Astrocyte (in vitro differentiated cells and primary cell): ENCODE data around the gene HMX2. TPM values are rescaled to one million over a fixed set of nuclear protein-coding genes. Genes with fewer than 3 reads are reported as not detected.

Experiments used
- DNase-seq: peaks from one replicate; pipeline ENCODE4 v3.0.0-alpha.2; 2010; ENCODE audit warnings: low read depth
- FAIRE-seq: peaks from 2 replicates; lab custom pipeline; 2011; peaks lifted over from hg19 to GRCh38; lab: Jason Lieb, UNC
- H2AFZ ChIP-seq: 2 replicates; pipeline ENCODE4 v1.6.0; 2012; ENCODE audit warnings: low read depth, low read length, inconsistent platforms
- H3K27ac ChIP-seq: 2 replicates; pipeline ENCODE4 v1.5.1; 2011; ENCODE audit warnings: low read depth, low read length, inconsistent platforms
- H3K27me3 ChIP-seq: 2 replicates; pipeline ENCODE4 v1.6.0; 2011; ENCODE audit warnings: low read length, inconsistent platforms; ENCODE audit not compliant: insufficient read depth
- H3K36me3 ChIP-seq: 2 replicates; pipeline ENCODE4 v1.5.1; 2011; ENCODE audit warnings: low read length, inconsistent platforms; ENCODE audit not compliant: insufficient read depth
- H3K4me1 ChIP-seq: 2 replicates; pipeline ENCODE4 v1.5.1; 2011; ENCODE audit warnings: low read length, inconsistent platforms; ENCODE audit not compliant: insufficient read depth
- H3K4me2 ChIP-seq: 2 replicates; pipeline ENCODE4 v1.6.0; 2012; ENCODE audit warnings: low read length, inconsistent platforms
- H3K4me3 ChIP-seq: 2 replicates; pipeline ENCODE4 v1.5.1; 2011; ENCODE audit warnings: low read depth, mild to moderate bottlenecking, low read length, inconsistent platforms; ENCODE audit not compliant: insufficient read depth
- H3K79me2 ChIP-seq: 2 replicates; pipeline ENCODE4 v1.6.0; 2012; ENCODE audit warnings: mild to moderate bottlenecking, low read length, inconsistent platforms; ENCODE audit not compliant: insufficient read depth
- H3K9ac ChIP-seq: 2 replicates; pipeline ENCODE4 v1.6.0; 2012; ENCODE audit warnings: mild to moderate bottlenecking, low read length, inconsistent platforms
- H3K9me3 ChIP-seq: 2 replicates; pipeline ENCODE4 v1.5.1; 2012; ENCODE audit warnings: low read depth, mild to moderate bottlenecking, low read length, inconsistent platforms; ENCODE audit not compliant: insufficient read depth
- H4K20me1 ChIP-seq: 2 replicates; pipeline ENCODE4 v1.6.0; 2012; ENCODE audit warnings: low read length, inconsistent platforms; ENCODE audit not compliant: insufficient read depth
- H3K27ac Mint-ChIP-seq: one replicate; pipeline ENCODE4 v1.8.0; 2021; ENCODE audit warnings: mild to moderate bottlenecking, mixed read lengths; ENCODE audit not compliant: unreplicated experiment
- H3K27me3 Mint-ChIP-seq: one replicate; pipeline ENCODE4 v1.8.0; 2021; ENCODE audit warnings: low read depth, mixed read lengths; ENCODE audit not compliant: unreplicated experiment
- H3K36me3 Mint-ChIP-seq: one replicate; pipeline ENCODE4 v1.8.0; 2021; ENCODE audit warnings: low read depth, mixed read lengths; ENCODE audit not compliant: unreplicated experiment
- H3K4me1 Mint-ChIP-seq: one replicate; pipeline ENCODE4 v1.8.0; 2021; ENCODE audit warnings: low read depth, mixed read lengths; ENCODE audit not compliant: unreplicated experiment
- H3K4me3 Mint-ChIP-seq: one replicate; pipeline ENCODE4 v1.8.0; 2021; ENCODE audit warnings: mild to moderate bottlenecking, moderate library complexity, mixed read lengths; ENCODE audit not compliant: unreplicated experiment
- H3K9me3 Mint-ChIP-seq: one replicate; pipeline ENCODE4 v1.8.0; 2021; ENCODE audit warnings: mild to moderate bottlenecking, mixed read lengths; ENCODE audit not compliant: unreplicated experiment
- EZH2 ChIP-seq: IDR thresholded peaks from 2 replicates; pipeline ENCODE4 v1.6.1; 2012; ENCODE audit warnings: mild to moderate bottlenecking, low read length, inconsistent platforms; ENCODE audit not compliant: insufficient read depth
- total RNA-seq: library from RNA; stranded (reverse); gene quantifications from 2 replicates; pipeline ENCODE4 v1.2.1, GENCODE V29; 2021
- TF ChIP-seq, protein P1 (sequence below): IDR thresholded peaks from 2 replicates; pipeline ENCODE4 v1.5.1; 2011; ENCODE audit warnings: low read depth, mild to moderate bottlenecking, inconsistent platforms, low read length, moderate library complexity; ENCODE audit not compliant: insufficient read depth

HMX2 gene
- total RNA-seq, 1 donor from 2014 or later: not detected

DNA sequence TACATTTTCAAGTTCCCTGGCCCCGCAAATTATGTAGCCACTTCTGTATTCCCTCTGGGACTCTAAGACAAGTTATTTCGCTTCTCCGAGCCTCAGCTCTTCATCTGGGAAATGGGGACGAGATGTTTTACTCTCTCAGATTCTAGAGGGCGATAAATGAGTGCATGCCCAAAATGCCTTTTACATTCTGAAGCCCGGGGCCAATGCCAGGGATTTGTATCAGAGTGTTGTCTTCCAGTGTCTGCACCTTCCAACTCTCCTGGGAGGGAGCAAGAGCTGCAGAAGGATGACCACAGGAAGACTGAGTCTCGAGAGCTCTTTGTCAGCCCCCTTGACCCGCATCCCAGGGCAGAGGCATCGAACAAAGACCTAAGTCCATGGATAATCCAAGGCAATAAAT, 46.1 kb downstream of the HMX2 start:
- H3K36me3 ChIP-seq: no peaks in the 10 kb centered on the region
- no peak overlapping the region for H3K4me2 ChIP-seq
- no peak for DNase-seq
- H3K4me3 ChIP-seq: no peak overlapping the region
- H3K27ac ChIP-seq: no peak overlapping the region
- no peak overlapping the region for H2AFZ ChIP-seq
- no peak overlapping the region for H3K9ac ChIP-seq
- FAIRE-seq: no peak
- H4K20me1 ChIP-seq: no peaks in the 10 kb centered on the region
- H3K27ac Mint-ChIP-seq: no peak overlapping the region
- H3K79me2 ChIP-seq: no peaks in the 10 kb centered on the region
- no peaks in the 10 kb centered on the region for H3K27me3 Mint-ChIP-seq
- H3K36me3 Mint-ChIP-seq: peaks cover 6% of the 10 kb centered on the region
- no peaks in the 10 kb centered on the region for H3K9me3 ChIP-seq
- H3K4me1 ChIP-seq: no peaks in the 10 kb centered on the region
- no peak overlapping the region for H3K4me3 Mint-ChIP-seq
- H3K9me3 Mint-ChIP-seq: peaks cover 2% of the 10 kb centered on the region
- no peaks in the 10 kb centered on the region for H3K4me1 Mint-ChIP-seq
- TF ChIP-seq, protein P1, sequence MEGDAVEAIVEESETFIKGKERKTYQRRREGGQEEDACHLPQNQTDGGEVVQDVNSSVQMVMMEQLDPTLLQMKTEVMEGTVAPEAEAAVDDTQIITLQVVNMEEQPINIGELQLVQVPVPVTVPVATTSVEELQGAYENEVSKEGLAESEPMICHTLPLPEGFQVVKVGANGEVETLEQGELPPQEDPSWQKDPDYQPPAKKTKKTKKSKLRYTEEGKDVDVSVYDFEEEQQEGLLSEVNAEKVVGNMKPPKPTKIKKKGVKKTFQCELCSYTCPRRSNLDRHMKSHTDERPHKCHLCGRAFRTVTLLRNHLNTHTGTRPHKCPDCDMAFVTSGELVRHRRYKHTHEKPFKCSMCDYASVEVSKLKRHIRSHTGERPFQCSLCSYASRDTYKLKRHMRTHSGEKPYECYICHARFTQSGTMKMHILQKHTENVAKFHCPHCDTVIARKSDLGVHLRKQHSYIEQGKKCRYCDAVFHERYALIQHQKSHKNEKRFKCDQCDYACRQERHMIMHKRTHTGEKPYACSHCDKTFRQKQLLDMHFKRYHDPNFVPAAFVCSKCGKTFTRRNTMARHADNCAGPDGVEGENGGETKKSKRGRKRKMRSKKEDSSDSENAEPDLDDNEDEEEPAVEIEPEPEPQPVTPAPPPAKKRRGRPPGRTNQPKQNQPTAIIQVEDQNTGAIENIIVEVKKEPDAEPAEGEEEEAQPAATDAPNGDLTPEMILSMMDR: no peak
- TF ChIP-seq EZH2: no peak
- H3K27me3 ChIP-seq: no peaks in the 10 kb centered on the region

Other genes with a start within 250 kb of the HMX2 start
- not detected in 2 replicates for gene FAM24A, start 237.5 kb upstream of the HMX2 start, total RNA-seq
- gene C10orf88, start 193.9 kb upstream of the HMX2 start, total RNA-seq: 13.5 and 14.3 TPM in 2 replicates
- gene PSTK, start 167.7 kb upstream of the HMX2 start, total RNA-seq: 3.7 and 4.8 TPM in 2 replicates
- gene IKZF5, start 139.3 kb upstream of the HMX2 start, total RNA-seq: 10.8 and 11.0 TPM in 2 replicates
- gene ACADSB, start 139.1 kb upstream of the HMX2 start, total RNA-seq: 8.7 and 10.0 TPM in 2 replicates
- not detected in 2 replicates for gene HMX3, start 12.2 kb upstream of the HMX2 start, total RNA-seq
- 79.7 and 81.7 TPM in 2 replicates for gene BUB3, start 6.3 kb downstream of the HMX2 start, total RNA-seq